NAMALWA (cell line): ENCODE measurements around the gene PRKAG2.

ENCODE experiments used
- DNase-seq: peaks from one replicate; pipeline ENCODE4 v3.0.0-alpha.2; 2015; ENCODE audit warnings: low spot score

The PRKAG2 gene

GRCh38 chr7:151615058-151615457 lies 261.9 kb downstream of the PRKAG2 start:
- DNase-seq = no peak

GRCh38 chr7:151614019-151614418 lies 262.9 kb downstream of the PRKAG2 start:
- DNase-seq = no peak

DNA sequence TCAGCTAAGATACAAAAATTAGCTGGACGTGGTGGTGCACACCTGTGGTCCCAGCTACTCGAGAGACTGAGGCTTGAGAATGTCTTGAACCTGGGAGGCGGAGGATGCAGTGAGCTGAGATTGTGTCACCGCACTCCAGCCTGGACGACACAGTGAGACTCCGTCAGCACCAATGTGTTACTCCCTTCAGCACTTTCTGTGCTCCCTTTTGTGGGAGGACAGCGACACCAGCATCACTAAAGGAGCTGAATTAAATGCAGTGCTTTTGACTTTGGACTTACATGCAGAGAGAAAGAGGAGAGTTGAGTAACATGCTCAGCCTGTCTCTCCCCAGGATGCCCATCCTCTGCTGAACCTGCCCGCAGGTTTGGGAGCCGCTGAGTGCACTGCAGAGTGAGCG lies 265.0 kb downstream of the PRKAG2 start:
- DNase-seq = no peak

DNA sequence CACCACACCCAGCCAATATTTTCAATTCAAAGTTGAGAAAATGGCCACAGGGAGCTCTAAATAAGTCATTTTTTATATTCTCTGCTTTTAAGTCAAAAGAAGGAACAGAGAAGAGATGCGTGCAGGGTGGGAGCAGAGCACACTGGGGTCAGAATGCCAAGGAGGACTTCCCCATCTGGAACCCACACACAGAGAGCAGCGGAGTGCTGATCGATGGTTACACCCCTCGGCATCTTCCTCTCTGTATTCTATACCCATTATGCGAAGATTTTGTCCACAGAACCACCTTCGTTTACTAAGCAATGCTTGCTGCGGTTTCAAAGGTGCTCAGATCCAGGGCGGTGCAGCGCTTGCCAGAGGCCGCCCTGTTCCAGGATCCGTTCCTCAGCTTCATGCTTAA lies 265.9 kb downstream of the PRKAG2 start:
- no peak for DNase-seq

DNA sequence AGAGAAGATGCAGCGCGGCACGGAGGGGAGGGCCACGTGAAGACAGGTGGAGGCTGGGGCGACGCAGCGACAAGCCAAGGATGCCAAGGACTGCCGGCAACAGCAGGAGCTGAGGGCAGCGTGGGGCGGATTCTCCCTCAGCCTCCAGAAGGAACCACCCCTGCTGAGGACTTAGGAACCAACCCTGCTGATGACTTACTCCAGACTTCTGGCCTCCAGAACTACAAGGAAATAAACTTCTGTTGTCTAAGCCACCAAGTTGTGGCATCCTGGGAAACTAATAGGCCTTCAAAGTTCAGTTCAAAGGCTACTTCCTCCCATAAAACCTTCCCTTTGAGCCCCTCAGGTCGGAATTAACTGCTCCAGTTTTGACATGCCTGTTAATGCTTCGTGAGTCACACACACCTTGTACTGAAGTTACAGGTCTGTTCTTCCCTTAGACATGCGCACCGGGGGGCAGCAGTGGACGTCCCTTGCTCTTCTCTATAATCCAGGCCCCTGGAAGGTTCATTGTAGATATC lies 268.8 kb downstream of the PRKAG2 start:
- DNase-seq = no peak

DNA sequence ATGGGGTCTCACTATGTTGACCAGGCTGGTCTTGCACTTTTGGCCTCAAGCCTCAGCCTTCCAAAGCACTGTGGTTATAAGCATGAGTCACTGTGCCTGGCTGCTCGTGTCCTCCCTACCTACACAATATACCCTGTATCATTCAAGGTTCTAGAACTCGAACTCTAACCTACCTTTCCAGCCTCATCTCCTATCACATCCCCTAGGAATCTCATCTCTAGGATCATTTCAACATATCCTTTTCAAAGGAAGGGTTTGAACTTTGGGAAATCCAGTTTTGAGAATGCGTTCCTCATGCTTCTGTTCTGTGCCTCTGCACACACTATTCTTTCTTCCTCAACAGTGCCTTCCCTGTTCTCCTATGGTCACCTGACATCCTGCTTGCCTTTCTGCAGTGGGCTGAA lies 269.4 kb downstream of the PRKAG2 start:
- no peak for DNase-seq

DNA sequence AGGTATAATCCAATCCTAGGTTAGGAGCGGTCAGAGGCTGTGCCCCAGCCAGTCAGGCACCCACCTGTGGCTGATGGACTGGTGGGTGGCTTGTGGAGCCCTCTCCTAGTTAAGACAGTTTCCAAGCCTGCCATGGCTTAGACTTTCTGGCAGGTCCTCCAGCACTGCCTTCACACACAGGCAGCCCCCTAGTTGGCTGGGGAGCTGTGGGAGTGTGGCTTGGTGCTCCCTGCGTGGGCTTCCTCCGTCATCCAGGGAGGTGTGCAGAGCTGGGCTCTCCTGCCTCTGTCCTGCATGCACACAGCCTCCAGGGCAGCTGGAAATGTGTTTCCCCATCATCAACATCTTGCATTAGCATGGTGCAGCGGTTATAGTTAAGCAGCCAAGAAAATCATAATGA lies 273.0 kb downstream of the PRKAG2 start:
- no peak for DNase-seq

DNA sequence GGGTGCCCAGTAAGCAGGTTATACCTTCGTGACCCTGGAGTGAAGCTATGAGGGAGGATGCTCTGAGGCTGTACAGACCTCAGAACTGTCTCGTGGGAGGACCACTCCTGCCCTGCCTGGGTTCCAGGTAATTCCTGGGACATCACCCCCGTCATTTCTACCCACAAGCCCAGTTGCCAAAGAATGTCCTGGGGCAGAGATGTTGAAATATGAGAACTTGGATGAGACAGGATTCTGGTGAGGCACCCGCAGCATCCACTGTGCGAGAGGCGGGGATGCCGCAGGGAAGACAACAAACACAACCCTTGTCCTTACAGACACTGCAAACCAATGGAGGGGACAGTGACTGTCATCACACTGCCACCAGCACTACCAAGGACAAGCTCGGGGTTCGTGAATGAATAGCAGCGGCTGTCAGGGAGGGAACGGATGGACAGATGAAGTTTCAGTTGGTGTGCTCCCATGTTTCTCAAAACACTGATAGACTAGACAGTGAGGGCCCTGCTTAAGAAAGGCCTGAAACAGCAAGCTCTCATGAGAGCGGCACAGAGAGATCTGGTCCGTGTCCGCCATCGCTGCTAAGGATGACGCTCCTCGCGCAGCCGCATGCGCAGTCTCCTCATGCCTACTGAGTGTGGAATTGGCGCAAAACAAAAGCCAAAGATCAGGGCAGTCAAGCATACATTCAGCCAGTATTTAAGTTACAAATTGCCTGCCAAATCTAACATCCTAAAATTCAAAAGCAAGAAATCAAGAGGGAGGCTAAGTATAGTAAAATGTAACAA lies 275.2 kb downstream of the PRKAG2 start:
- DNase-seq = no peak

- no peak for DNase-seq
Observed at GRCh38 chr7:151600331-151600730, 276.6 kb downstream of the PRKAG2 start.

DNA sequence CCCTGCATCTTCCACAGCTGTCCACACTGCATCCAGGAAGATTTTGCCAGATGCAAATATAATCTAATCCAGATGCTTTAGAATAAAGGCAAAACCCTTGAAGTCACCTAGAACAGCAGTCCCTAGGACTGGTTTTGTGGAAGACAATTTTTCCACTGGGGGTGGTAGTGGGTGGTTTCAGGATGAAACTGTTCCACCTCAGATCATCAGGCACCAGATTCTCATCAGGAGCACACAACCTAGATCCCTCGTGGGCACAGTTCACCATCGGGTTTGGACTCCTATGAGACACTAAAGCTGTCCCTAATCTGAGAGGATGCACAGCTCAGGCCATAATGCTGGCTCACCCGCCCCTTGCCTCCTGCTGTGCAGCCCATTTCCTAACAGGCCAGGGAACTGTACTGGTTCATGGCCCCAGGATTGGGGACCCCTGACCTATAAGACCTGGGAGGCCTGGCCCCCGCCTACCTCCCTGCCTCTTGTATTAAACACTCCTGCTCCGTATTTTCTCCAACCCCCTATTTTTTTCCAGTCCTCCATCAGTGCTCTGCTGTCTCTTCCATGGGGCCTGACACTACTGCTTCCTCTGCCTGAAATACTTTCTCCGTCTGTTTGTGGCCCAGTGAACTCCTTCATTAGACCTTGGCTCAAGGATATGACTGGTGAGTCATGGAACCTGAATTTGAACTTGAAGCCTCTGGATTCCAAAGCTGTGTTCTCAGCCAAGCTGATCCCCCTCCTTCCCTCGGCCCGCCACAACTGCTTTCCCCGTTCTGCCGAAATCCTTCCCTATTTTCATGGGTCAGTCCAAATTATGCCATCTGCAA lies 277.3 kb downstream of the PRKAG2 start:
- DNase-seq = no peak

DNA sequence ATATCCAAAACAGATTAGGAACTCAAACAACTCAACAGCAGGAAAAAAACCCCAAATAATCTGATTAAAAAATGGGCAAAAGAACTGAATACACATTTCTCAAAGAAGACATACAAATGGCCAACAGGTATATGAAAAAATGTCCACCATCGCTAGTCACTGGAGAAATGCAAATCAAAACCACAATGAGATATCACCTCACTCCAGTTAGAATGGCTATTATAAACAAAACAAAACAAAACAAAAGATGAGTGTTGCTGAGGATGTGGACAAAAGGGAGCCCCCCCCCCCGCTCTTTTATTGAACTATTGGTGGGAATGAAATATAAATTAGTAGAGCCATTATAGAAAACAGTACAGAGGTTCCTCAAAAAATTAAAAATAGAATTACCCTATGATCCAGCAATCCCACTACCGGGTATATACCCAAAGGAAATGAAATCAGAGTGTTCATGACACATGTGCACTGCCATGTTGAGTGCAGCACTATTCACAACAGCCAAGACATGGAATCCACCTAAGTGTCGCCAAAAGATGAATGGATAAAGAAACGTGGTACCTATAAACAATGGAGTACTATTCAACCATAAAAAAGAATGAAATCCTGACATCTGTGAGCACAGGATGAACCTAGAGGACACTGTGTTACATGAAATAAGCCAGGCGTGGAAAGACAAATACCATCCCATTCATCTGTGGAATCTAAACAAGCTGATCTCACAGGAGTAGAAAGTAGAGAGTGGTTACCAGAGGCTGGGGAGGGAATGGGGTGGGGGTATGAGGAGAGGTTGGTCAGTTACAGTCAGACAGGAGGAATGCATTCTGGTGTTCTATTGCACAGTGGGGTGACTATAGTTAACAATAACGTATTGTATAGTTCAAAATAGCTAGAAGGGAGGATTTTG lies 279.1 kb downstream of the PRKAG2 start:
- no peak for DNase-seq

- DNase-seq = no peak
Observed at GRCh38 chr7:151595702-151596350, 281.1 kb downstream of the PRKAG2 start.

DNA sequence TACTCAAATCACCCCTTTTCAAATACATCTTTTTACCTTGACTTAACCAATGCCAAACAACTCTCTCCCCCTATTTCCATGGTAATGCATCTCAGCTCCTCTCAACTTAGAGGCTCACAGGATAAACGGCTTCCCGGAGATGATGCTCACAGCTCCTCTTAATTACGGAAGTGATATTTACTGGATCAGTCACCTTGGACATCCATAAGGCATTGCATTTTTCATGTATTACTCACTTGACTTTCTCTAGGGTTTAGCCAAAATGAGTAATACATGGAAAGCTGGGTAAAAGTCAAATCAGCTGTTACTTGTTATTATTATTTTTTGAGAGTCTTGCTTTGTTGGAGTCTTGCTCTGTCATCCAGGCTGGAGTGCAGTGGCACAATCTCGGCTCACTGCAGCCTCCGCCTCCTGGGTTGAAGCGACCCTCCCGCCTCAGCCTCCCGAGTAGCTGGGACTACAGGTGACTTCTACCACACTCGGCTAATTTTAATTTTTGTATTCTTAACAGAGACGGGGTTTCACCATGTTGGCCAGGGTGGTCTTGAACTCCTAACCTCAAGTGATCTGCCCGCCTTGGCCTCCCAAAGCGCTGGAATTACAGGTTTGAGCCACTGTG lies 283.9 kb downstream of the PRKAG2 start:
- DNase-seq = no peak

DNA sequence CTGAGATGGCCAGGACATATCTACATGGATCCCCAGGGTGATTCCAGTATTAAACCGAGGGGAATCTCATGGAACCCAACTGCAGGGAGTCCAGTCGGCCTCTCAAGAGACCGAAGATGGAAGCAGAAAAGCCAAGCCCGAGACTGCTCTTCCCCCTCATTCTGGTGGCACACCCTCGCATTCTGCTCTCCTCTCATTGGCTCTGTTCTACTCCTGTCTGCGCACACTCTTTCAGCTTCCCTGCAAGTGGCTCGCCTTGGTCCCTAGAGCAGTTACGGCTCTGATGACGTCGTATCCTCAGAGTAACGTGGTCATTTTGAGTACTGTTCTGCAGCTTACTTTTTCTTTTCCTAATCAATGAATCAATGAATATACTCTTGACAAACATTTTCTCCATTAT lies 284.6 kb downstream of the PRKAG2 start:
- no peak for DNase-seq

GRCh38 chr7:151591866-151592265 lies 285.0 kb downstream of the PRKAG2 start:
- no peak for DNase-seq

DNA sequence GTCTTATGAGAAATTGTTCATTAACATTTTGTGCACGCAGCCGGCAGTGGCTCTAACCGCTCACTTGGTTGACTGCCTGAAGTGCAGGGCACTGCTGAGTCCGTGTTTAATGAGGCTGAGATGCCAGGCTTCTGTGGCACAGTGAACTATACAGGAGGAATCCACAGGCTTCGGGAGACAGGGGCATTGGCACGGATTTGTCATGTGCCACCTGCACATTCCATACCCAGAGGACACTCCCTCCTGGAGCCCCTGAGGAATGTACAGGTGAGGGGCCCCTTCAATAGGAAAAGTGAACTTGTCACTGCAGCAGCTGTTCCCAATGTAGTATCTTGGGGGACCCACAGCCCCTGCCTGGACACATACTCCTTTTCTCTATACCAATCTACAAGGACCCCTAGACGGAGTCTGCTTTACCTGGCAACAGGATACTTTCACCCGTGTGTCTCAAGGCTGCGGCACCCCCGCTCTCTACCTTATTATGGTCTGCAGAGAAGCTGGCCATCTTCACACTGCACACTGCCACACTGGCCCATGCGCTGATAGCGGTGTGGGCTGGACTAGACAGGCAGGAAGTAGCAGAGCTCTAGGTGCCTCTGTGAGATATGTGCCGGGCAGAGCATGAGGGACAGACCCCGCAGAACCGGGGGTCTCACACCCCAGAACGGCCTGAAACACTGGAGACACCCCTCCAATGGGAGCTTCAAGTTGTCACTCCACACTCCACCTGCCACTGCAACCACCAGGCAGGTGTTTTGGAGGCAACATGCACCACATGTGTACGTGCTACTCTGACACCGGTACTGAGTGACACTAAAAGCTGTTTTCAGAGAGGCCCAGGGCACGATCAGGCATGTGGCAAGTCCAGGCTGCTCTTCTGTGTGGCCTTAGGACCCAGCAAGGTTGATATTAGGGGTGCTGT lies 285.8 kb downstream of the PRKAG2 start:
- DNase-seq = no peak

DNA sequence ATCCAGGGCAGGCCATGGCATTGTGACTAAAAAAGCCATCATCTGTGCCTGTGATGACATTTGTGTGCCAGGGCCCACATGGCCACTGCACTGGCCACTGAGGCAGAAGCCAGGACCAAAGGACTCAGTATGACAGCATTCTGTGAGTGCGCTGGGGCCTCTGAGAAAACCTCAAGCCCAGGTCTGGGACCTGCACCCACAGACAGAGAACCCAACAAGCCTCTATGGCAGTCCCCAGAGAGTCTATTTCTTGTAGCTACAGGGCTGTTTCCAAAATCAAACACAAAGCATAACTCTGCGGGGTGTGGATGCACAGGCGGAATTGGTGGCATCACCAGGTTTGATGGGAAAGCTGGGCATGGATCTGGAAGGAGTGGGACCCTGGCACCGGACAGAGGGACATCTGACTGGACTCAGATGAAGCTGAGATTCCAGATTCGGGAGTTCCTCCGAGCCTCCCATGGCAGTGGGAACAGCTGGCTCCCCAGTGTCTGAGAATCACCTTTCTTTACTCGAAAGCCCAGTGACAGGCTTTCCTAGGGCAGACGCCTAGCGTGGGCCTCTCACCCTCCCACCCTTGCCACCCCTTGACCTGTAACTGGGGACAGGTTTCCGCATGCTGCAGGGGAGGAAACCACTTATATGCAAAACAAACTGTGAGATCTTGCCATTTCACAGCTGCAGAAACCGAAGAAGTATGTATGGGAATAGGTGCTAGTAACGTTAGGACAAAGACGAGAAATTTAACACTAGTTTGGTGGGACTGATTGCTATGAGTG lies 286.7 kb downstream of the PRKAG2 start:
- DNase-seq = no peak

DNA sequence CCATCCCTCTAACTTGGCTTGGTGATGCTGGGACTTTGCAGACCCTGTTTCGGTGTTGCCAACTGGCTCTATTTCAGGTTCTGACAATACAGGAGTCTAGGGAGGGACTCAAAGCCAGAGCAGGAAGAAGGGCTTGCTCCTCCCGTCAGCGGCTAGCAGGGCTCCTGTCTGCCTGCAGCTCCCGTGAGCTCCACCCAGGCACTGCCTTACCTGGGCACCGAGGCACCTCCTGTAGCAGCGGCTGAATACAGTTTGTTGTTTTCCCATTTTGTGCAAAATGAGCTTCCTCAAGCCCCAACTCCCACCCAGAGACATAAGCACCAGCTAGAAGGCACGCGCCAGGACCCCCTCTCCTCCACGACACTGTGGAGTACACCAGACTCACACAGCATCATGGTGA lies 287.9 kb downstream of the PRKAG2 start:
- no peak for DNase-seq

DNA sequence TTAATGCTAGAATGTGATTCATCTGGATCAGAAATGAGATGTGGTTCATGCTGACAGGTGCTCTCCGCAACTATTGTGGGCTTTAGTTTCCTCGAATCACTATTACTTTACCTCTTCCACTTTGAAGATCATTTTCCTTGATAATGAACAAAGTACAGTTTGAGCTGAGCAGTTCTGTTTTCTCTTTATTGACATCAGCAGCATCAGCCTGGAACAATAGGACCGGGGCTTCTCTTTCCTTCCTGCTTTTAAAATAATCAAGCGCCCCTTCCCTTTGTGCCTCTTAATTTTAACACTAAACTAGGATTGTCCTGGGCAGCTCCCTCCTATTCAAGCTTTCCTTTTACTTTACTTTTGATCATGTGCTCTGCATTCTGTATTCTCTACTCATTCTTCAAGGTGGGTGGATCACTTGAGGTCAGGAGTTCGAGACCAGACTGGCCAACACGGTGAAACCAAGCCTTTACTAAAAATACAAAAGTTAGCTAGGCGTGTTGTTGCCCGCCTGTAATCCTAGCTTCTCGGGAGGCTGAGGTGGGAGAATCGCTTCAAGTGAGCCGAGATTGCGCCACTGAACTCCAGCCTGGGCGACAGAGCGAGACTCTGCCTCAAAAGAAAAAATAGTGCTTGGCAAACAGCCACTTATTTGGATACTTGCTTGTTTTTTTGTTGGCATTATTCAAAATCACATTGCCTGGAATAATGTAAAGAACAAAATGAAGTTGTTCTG lies 290.2 kb downstream of the PRKAG2 start:
- DNase-seq = no peak
